Activated naive CD4-positive, alpha-beta T cell (primary cell): ENCODE data around the gene CNTNAP2.

ENCODE experiments used
- DNase-seq, 4 experiments: peaks; one replicate each; lab custom pipeline; 2025; lab: John Stamatoyannopoulos, UW

CNTNAP2 gene

GRCh38 chr7:146291900-146292299, 175.3 kb downstream of the CNTNAP2 start:
- DNase-seq: no peak

- DNase-seq: no peak
These were observed 179.4 kb downstream of the CNTNAP2 start for GRCh38 chr7:146296028-146296427.

GRCh38 chr7:146314962-146315361, 198.4 kb downstream of the CNTNAP2 start:
- DNase-seq: no peak

GRCh38 chr7:146319629-146320028, 203.0 kb downstream of the CNTNAP2 start:
- DNase-seq: no peak

GRCh38 chr7:146321301-146321700, 204.7 kb downstream of the CNTNAP2 start:
- DNase-seq: no peak

- no peak for DNase-seq
These were observed 214.8 kb downstream of the CNTNAP2 start for GRCh38 chr7:146331369-146331768.

- DNase-seq: no peak
These were observed 228.7 kb downstream of the CNTNAP2 start for GRCh38 chr7:146345251-146345650.

GRCh38 chr7:146346096-146346495, 229.5 kb downstream of the CNTNAP2 start:
- DNase-seq: no peak

- DNase-seq: no peak
These were observed 238.6 kb downstream of the CNTNAP2 start for GRCh38 chr7:146355216-146355615.

- no peak for DNase-seq
These were observed 242.6 kb downstream of the CNTNAP2 start for GRCh38 chr7:146359176-146359575.

GRCh38 chr7:146366938-146367337, 250.3 kb downstream of the CNTNAP2 start:
- no peak for DNase-seq

- DNase-seq: no peak
These were observed 253.6 kb downstream of the CNTNAP2 start for GRCh38 chr7:146370171-146370570.

- no peak for DNase-seq
These were observed 258.6 kb downstream of the CNTNAP2 start for GRCh38 chr7:146375170-146375569.

- DNase-seq: no peak
These were observed 261.6 kb downstream of the CNTNAP2 start for GRCh38 chr7:146378196-146378595.

- DNase-seq: no peak
These were observed 270.5 kb downstream of the CNTNAP2 start for GRCh38 chr7:146387140-146387539.

- DNase-seq: no peak
These were observed 272.3 kb downstream of the CNTNAP2 start for GRCh38 chr7:146388928-146389327.

GRCh38 chr7:146393346-146393745, 276.7 kb downstream of the CNTNAP2 start:
- no peak for DNase-seq

GRCh38 chr7:146397141-146397540, 280.5 kb downstream of the CNTNAP2 start:
- no peak for DNase-seq

- DNase-seq: no peak
These were observed 285.3 kb downstream of the CNTNAP2 start for GRCh38 chr7:146401939-146402338.

GRCh38 chr7:146405737-146406136, 289.1 kb downstream of the CNTNAP2 start:
- DNase-seq: no peak

GRCh38 chr7:146411975-146412374, 295.4 kb downstream of the CNTNAP2 start:
- no peak for DNase-seq

GRCh38 chr7:146412781-146413180, 296.2 kb downstream of the CNTNAP2 start:
- DNase-seq: no peak

GRCh38 chr7:146414373-146414772, 297.8 kb downstream of the CNTNAP2 start:
- no peak for DNase-seq

- no peak for DNase-seq
These were observed 298.3 kb downstream of the CNTNAP2 start for GRCh38 chr7:146414937-146415336.

- no peak for DNase-seq
These were observed 300.6 kb downstream of the CNTNAP2 start for GRCh38 chr7:146417176-146417575.
